K562 (cell line): Measurements from ENCODE around the gene TMEM108. TPM values are rescaled to one million over a fixed set of nuclear protein-coding genes. Genes with fewer than 3 reads are reported as not detected.

Source experiments
- ATAC-seq: fragments of 200-7000 bp; cut with Tn5 transposase; 3 replicates; pipeline ENCODE4 v1.9.1; 2020; ENCODE audit warnings: moderate library complexity
- BruUV-seq: library from RNA; stranded (reverse); fragments of 400-500 nt; replicated peaks from 2 replicates; lab custom pipeline; 2021; lab: Mats Ljungman, UMichigan
- CTCF ChIA-PET: fragments of 300-600 bp; formaldehyde crosslinking; extraction: SDS; loops from one replicate; lab custom pipeline; 2021; ENCODE audit warnings: low intra/inter-chr PET ratio; lab: Yijun Ruan, JAX
- POLR2A ChIA-PET: fragments of 300-600, 350-650 bp; sonication (Branson Sonifier 250); formaldehyde crosslinking; extraction: SDS; loops from one replicate; lab custom pipeline; 2021; ENCODE audit warnings: antibody characterized with exemption, inconsistent platforms; lab: Yijun Ruan, JAX
- DNase-seq, 4 experiments: peaks; one replicate each; pipeline versions ENCODE4 v3.0.0 to v3.0.0-alpha.2; 2011 to 2018; ENCODE audit warnings: low spot score in 3 of 4, mixed read lengths in 3 of 4; ENCODE audit errors: extremely low read depth in 1 of 4
- FAIRE-seq: peaks from 2 replicates; lab custom pipeline; 2011; peaks lifted over from hg19 to GRCh38; lab: Jason Lieb, UNC
- H2AFZ ChIP-seq: 2 replicates; pipeline ENCODE4 v1.6.0; 2011; ENCODE audit warnings: low read depth, low read length, control low read depth, inconsistent platforms
- H3K27ac ChIP-seq: fragments of 200-600 bp; 3 replicates; pipeline ENCODE4 v1.8.0; 2011; ENCODE audit warnings: low read depth, mild to moderate bottlenecking, control low read depth, inconsistent platforms, low read length, moderate library complexity, mixed read lengths; ENCODE audit errors: extremely low read depth
- H3K27me3 ChIP-seq, 2 experiments: fragments of 300-600 bp in 1 of 2; 2 replicates in 1 of 2; 3 replicates in 1 of 2; pipeline versions ENCODE4 v1.6.0 to v1.8.0; 2011; ENCODE audit warnings: inconsistent platforms in 2 of 2, low read length in 2 of 2, mild to moderate bottlenecking in 1 of 2, mixed read lengths in 1 of 2, moderate library complexity in 1 of 2; ENCODE audit not compliant: control insufficient read depth in 2 of 2, insufficient read depth in 2 of 2
- H3K36me3 ChIP-seq: fragments of 300-600 bp; 3 replicates; pipeline ENCODE4 v1.8.0; 2011; ENCODE audit warnings: mild to moderate bottlenecking, low read length, inconsistent platforms; ENCODE audit not compliant: control insufficient read depth, insufficient read depth
- H3K4me1 ChIP-seq, 2 experiments: fragments of 200-600 bp in 1 of 2; replicated peaks in 1 of 2; 2 replicates in 1 of 2; 3 replicates in 1 of 2; pipeline versions ENCODE4 v1.5.1 to v1.8.0; 2011; ENCODE audit warnings: inconsistent platforms in 2 of 2, low read length in 2 of 2, mild to moderate bottlenecking in 1 of 2, mixed read lengths in 1 of 2, moderate library complexity in 1 of 2; ENCODE audit not compliant: control insufficient read depth in 2 of 2, insufficient read depth in 2 of 2
- H3K4me2 ChIP-seq: 2 replicates; pipeline ENCODE4 v1.6.1; 2011; ENCODE audit warnings: low read length, control low read depth, inconsistent platforms, mixed read lengths; ENCODE audit not compliant: insufficient read depth
- H3K4me3 ChIP-seq: fragments of 200-600 bp; sonication (generic), shearing (Covaris generic); 2 replicates; pipeline ENCODE4 v1.5.1; 2016; ENCODE audit warnings: control low read depth, inconsistent platforms
- H3K79me2 ChIP-seq: fragments of 200-600 bp; 3 replicates; pipeline ENCODE4 v1.8.0; 2011; ENCODE audit warnings: low read length, inconsistent platforms; ENCODE audit not compliant: control insufficient read depth, insufficient read depth
- H3K9ac ChIP-seq, 2 experiments: 2 replicates each; pipeline versions ENCODE4 v1.6.0 to v1.6.1; 2011; ENCODE audit warnings: low read depth in 2 of 2, low read length in 2 of 2, control low read depth in 1 of 2, inconsistent platforms in 1 of 2, mild to moderate bottlenecking in 1 of 2, mixed read lengths in 1 of 2; ENCODE audit not compliant: insufficient read depth in 1 of 2
- H3K9me1 ChIP-seq: one replicate; pipeline ENCODE4 v1.6.0; 2011; ENCODE audit warnings: inconsistent platforms, mild to moderate bottlenecking, low read length, moderate library complexity; ENCODE audit not compliant: control insufficient read depth, insufficient read depth
- H3K9me3 ChIP-seq: replicated peaks from 2 replicates; pipeline ENCODE4 v1.5.1; 2011; ENCODE audit warnings: low read depth, low read length, inconsistent platforms; ENCODE audit not compliant: control insufficient read depth, insufficient read depth
- H4K20me1 ChIP-seq: replicated peaks from 2 replicates; pipeline ENCODE4 v1.6.1; 2011; ENCODE audit warnings: low read length, inconsistent platforms, mixed read lengths; ENCODE audit not compliant: control insufficient read depth, insufficient read depth
- BCOR ChIP-seq: fragments of 450-650 bp; IDR thresholded peaks from 2 replicates; pipeline ENCODE4 v1.6.1; 2016
- KLF16 ChIP-seq: IDR thresholded peaks from 2 replicates; pipeline ENCODE4 v1.6.1; 2016; ENCODE audit warnings: antibody characterized with exemption
- SOX6 ChIP-seq: fragments of 450-650 bp; IDR thresholded peaks from 2 replicates; pipeline ENCODE4 v1.6.1; 2014; ENCODE audit warnings: mild to moderate bottlenecking
- WGBS: fragments of 100-300 bp; shearing (Covaris generic); methylation state at CpG from one replicate; pipeline ENCODE4 v1.1.6; 2016; ENCODE audit warnings: low coverage, mixed read lengths; ENCODE audit not compliant: insufficient coverage; ENCODE audit errors: missing lambda C conversion rate; 5-methylcytosine and 5-hydroxymethylcytosine counted together
- in situ Hi-C: fragments of 300-500 bp; cut with MboI; formaldehyde crosslinking; loops from 4 replicates; pipeline ENCODE4 v1.15.0; 2018; ENCODE audit warnings: inconsistent platforms, mixed read lengths
- intact Hi-C: fragments of 100-400 bp; cut with micrococcal nuclease; formaldehyde crosslinking; loops from 2 replicates; pipeline ENCODE4 v1.14.2; 2022
- polyA plus RNA-seq, 8 experiments: library from polyadenylated mRNA; depleted of rRNA in 4 of 8; stranded (reverse) in 5 of 8; unstranded in 3 of 8; fragments of >200 nt; fragmentation: Nextera tagmentation in 2 of 8; fragmentation: Illumina TruSeq in 1 of 8; extraction: Ambion mirVana in 2 of 8; extraction: Trizol in 1 of 8; gene quantifications; 2 replicates each; pipeline versions ENCODE4 v1.2.1 to v1.2.3, GENCODE V29; 2011 to 2014; ENCODE audit warnings: inconsistent platforms in 1 of 8, missing spikeins in 1 of 8
- total RNA-seq, 7 experiments: library from RNA; depleted of rRNA in 6 of 7; stranded (reverse); fragments of >200 nt in 6 of 7; fragmentation: Illumina TruSeq in 2 of 7; extraction: Trizol in 2 of 7; gene quantifications; 2 replicates each; pipeline versions ENCODE4 v1.2.1 to v1.2.3, GENCODE V29; 2011 to 2021; ENCODE audit warnings: low replicate concordance in 1 of 7
- TF ChIP-seq, protein P1 (sequence below): sonication (generic); formaldehyde crosslinking; IDR thresholded peaks from 2 replicates; pipeline ENCODE4 v1.8.1; 2023; ENCODE audit warnings: mild to moderate bottlenecking, missing genetic modification reagents

The TMEM108 gene
- total and polyA plus RNA-seq, 9 of the 15 experiments (the other 6 are each of a cell fraction or from before 2014, with no cell fraction given) = 0.65 to 11.1 (median 3.4) TPM

- H4K20me1 ChIP-seq = no peaks in the 10 kb centered on the region
- in situ Hi-C loops (no loop called here), intact Hi-C loops (loop anchor here (10.0 kb wide), 1 partner anchor 234 kb away; no protein-coding TSS in a partner anchor)
- no peaks in the 10 kb centered on the region for H3K9me1 ChIP-seq
- no peak overlapping the region for H3K9ac ChIP-seq
- ChIA-PET CTCF (no interaction called here), POLR2A (no interaction called here)
- 57% methylated on average over 7 of the region's 7 CpGs for WGBS
- ATAC-seq (no peak), FAIRE-seq (no peak), DNase-seq (no peak)
- no peaks in the 10 kb centered on the region for H3K36me3 ChIP-seq
- H3K4me2 ChIP-seq = no peak overlapping the region
- H3K4me3 ChIP-seq = no peak overlapping the region
- H3K4me1 ChIP-seq = no peaks in the 10 kb centered on the region
- H3K9me3 ChIP-seq = no peaks in the 10 kb centered on the region
- no peaks in the 10 kb centered on the region for H3K79me2 ChIP-seq
- BruUV-seq = no TSS peak
- H3K27ac ChIP-seq = no peak overlapping the region
- TF ChIP-seq KLF16 = no peak
- TF ChIP-seq SOX6 = no peak
- H3K27me3 ChIP-seq = no peaks in the 10 kb centered on the region
- H2AFZ ChIP-seq = no peak overlapping the region
These were observed 240.3 kb downstream of the TMEM108 start for GRCh38 chr3:133278260-133279043.

DNA sequence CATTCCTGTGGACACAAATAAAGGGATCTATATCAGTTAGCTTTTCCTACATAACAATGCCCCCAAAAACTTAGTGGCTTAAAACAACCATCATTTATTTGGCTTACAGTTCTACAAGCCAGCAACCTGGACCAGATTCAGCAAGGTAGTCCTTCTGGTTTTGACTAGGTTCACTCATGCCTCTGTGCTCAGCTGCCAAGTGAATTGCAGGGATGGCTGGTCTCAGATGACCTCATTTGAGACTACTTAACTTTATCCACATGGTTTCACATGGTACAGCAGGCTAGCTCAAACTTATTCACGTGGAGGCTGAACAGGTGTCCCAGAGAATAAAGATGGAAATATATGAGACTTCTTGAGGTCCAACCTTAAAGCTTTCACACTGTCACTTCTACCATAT, 242.4 kb downstream of the TMEM108 start:
- ChIA-PET POLR2A (no interaction called here), CTCF (no interaction called here)
- no peak overlapping the region for H3K9ac ChIP-seq
- DNase-seq = no peak
- H4K20me1 ChIP-seq = no peaks in the 10 kb centered on the region
- in situ Hi-C loops = no loop called here
- H3K79me2 ChIP-seq = no peaks in the 10 kb centered on the region
- H3K36me3 ChIP-seq = no peaks in the 10 kb centered on the region
- no peak for FAIRE-seq
- no peak overlapping the region for H3K27ac ChIP-seq
- no peak overlapping the region for H3K4me2 ChIP-seq
- no peak for ATAC-seq
- H3K4me1 ChIP-seq = no peaks in the 10 kb centered on the region
- H3K27me3 ChIP-seq = no peaks in the 10 kb centered on the region
- no TSS peak for BruUV-seq
- TF ChIP-seq BCOR = no peak
- TF ChIP-seq, protein P1, sequence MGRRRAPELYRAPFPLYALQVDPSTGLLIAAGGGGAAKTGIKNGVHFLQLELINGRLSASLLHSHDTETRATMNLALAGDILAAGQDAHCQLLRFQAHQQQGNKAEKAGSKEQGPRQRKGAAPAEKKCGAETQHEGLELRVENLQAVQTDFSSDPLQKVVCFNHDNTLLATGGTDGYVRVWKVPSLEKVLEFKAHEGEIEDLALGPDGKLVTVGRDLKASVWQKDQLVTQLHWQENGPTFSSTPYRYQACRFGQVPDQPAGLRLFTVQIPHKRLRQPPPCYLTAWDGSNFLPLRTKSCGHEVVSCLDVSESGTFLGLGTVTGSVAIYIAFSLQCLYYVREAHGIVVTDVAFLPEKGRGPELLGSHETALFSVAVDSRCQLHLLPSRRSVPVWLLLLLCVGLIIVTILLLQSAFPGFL (CRISPR knock-in tag) = no peak
- intact Hi-C loops = no loop called here
- H3K9me3 ChIP-seq = no peaks in the 10 kb centered on the region
- H3K9me1 ChIP-seq = no peaks in the 10 kb centered on the region
- no peak overlapping the region for H3K4me3 ChIP-seq
- no peak overlapping the region for H2AFZ ChIP-seq
- 0% methylated on average over 1 of the region's 1 CpG for WGBS
